DOHH2 (cell line): ENCODE measurements around the gene HMGCS2.

ENCODE experiments used
- CTCF ChIP-seq: fragments of 200-600 bp; sonication (generic); IDR thresholded peaks from one replicate; pipeline ENCODE4 v1.5.1; 2014; ENCODE audit warnings: antibody characterized with exemption, mild to moderate bottlenecking, low read depth, low read length; ENCODE audit not compliant: poor library complexity, severe bottlenecking
- EZH2phosphoT487 ChIP-seq: fragments of 200-600 bp; sonication (generic); IDR thresholded peaks from 2 replicates; pipeline ENCODE4 v1.6.1; 2017; ENCODE audit warnings: borderline replicate concordance, mild to moderate bottlenecking, antibody characterized with exemption, low read length, moderate library complexity, mixed read lengths

GRCh38 chr1:119743308-119743707 lies 25.4 kb downstream of the HMGCS2 start:
- TF ChIP-seq CTCF = no peak
- no peak for TF ChIP-seq EZH2phosphoT487
